Stimulated activated CD4-positive, alpha-beta T cell treated with anti-CD3 and anti-CD28 coated beads, Interleukin-2, amount 100 ng/mL, for 24 hours (primary cell): ENCODE results near the gene FHDC1.

ENCODE experiments used
- DNase-seq, 2 donors: peaks; one replicate each; pipeline ENCODE4 v3.0.0-alpha.2; 2020

Gene FHDC1

GRCh38 chr4:152936446-152937335, 568 bp downstream of the FHDC1 start:
- peak; percentile 22 to 32 for DNase-seq

- peak in 1 of 2 donors; percentile 32 for DNase-seq
Observed at GRCh38 chr4:152937336-152938236, 1.5 kb downstream of the FHDC1 start.

- DNase-seq, result no peak
Observed at GRCh38 chr4:152938237-152938947, 2.3 kb downstream of the FHDC1 start.

GRCh38 chr4:152939621-152940020, 3.5 kb downstream of the FHDC1 start:
- no peak for DNase-seq

- DNase-seq, result no peak
Observed at GRCh38 chr4:152940461-152940860, 4.3 kb downstream of the FHDC1 start.

- DNase-seq, result no peak
Observed at GRCh38 chr4:152941411-152941810, 5.3 kb downstream of the FHDC1 start.

- DNase-seq, result no peak
Observed at GRCh38 chr4:152942346-152942745, 6.2 kb downstream of the FHDC1 start.

GRCh38 chr4:152943672-152944071, 7.5 kb downstream of the FHDC1 start:
- DNase-seq, result no peak

- no peak for DNase-seq
Observed at GRCh38 chr4:152944666-152945320, 8.7 kb downstream of the FHDC1 start.

- DNase-seq, result no peak
Observed at GRCh38 chr4:152945639-152946038, 9.5 kb downstream of the FHDC1 start.

GRCh38 chr4:152946446-152946845, 10.3 kb downstream of the FHDC1 start:
- DNase-seq, result no peak

- DNase-seq, result no peak
Observed at GRCh38 chr4:152947311-152947710, 11.2 kb downstream of the FHDC1 start.

GRCh38 chr4:152949930-152950329, 13.8 kb downstream of the FHDC1 start:
- no peak for DNase-seq

- DNase-seq, result no peak
Observed at GRCh38 chr4:152950402-152951274, 14.5 kb downstream of the FHDC1 start.

- no peak for DNase-seq
Observed at GRCh38 chr4:152951348-152951747, 15.2 kb downstream of the FHDC1 start.

- no peak for DNase-seq
Observed at GRCh38 chr4:152953514-152953913, 17.4 kb downstream of the FHDC1 start.

GRCh38 chr4:152954741-152955140, 18.6 kb downstream of the FHDC1 start:
- no peak for DNase-seq

GRCh38 chr4:152956147-152956546, 20.0 kb downstream of the FHDC1 start:
- no peak for DNase-seq

- DNase-seq, result no peak
Observed at GRCh38 chr4:152956650-152957436, 20.7 kb downstream of the FHDC1 start.

- DNase-seq, result no peak
Observed at GRCh38 chr4:152957437-152958171, 21.5 kb downstream of the FHDC1 start.
